Tibial nerve (tissue), 4 donors: ENCODE data around the gene SNX33.

ENCODE experiments used
- EP300 ChIP-seq, 2 donors: sonication (generic); formaldehyde crosslinking; IDR thresholded peaks; one replicate each; pipeline ENCODE4 v1.6.1; 2017; ENCODE audit warnings: antibody characterized with exemption in 2 of 2, mild to moderate bottlenecking in 1 of 2
- TF ChIP-seq, protein P1 (sequence below), 5 experiments: fragments of 200-600 bp in 3 of 5; fragments of 450-650 bp in 2 of 5; sonication (generic) in 3 of 5; IDR thresholded peaks; one replicate each; pipeline ENCODE4 v1.5.1; 2016 to 2019; ENCODE audit warnings: antibody characterized with exemption in 5 of 5, mild to moderate bottlenecking in 3 of 5, moderate library complexity in 2 of 5

DNA sequence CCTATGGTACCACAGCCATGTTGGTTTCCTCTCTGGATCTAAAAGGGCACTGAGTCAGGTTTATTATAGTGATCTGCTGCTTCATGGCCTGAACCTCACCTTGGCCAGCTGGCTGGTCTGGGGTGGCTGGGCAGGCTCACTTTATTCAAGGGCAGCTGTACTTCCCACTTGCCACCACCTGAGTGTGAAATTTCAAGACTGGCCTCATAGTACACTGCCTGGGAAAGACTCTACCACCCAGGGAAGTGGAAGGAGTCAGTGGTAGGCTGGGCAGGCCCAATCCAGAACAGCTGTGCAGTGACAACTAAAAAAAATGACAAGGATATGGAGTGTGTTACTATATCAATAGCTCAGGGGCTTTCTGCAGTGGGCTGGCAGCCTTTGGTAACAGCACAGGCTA is 30.9 kb upstream of the SNX33 start:
- TF ChIP-seq EP300 (IDR thresholded peaks at IDR 0.05): no peak
- TF ChIP-seq, protein P1, sequence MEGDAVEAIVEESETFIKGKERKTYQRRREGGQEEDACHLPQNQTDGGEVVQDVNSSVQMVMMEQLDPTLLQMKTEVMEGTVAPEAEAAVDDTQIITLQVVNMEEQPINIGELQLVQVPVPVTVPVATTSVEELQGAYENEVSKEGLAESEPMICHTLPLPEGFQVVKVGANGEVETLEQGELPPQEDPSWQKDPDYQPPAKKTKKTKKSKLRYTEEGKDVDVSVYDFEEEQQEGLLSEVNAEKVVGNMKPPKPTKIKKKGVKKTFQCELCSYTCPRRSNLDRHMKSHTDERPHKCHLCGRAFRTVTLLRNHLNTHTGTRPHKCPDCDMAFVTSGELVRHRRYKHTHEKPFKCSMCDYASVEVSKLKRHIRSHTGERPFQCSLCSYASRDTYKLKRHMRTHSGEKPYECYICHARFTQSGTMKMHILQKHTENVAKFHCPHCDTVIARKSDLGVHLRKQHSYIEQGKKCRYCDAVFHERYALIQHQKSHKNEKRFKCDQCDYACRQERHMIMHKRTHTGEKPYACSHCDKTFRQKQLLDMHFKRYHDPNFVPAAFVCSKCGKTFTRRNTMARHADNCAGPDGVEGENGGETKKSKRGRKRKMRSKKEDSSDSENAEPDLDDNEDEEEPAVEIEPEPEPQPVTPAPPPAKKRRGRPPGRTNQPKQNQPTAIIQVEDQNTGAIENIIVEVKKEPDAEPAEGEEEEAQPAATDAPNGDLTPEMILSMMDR (IDR thresholded peaks at IDR 0.05): no peak
